Activated T-cell treated with anti-CD3 and anti-CD28 coated beads for 24 hours (primary cell): ENCODE measurements around the gene CTIF.

Source experiments
- DNase-seq: peaks from one replicate; pipeline ENCODE4 v3.0.0-alpha.2; 2020; ENCODE audit warnings: low read depth

CTIF gene

GRCh38 chr18:48821251-48821590, 282.4 kb downstream of the CTIF start:
- DNase-seq = no peak

GRCh38 chr18:48821845-48822244, 283.0 kb downstream of the CTIF start:
- DNase-seq = no peak

GRCh38 chr18:48824231-48824970, 285.6 kb downstream of the CTIF start:
- no peak for DNase-seq

GRCh38 chr18:48825101-48825745, 286.4 kb downstream of the CTIF start:
- no peak for DNase-seq

- DNase-seq = no peak
Observed at GRCh38 chr18:48826271-48826670, 287.4 kb downstream of the CTIF start.

- DNase-seq = no peak
Observed at GRCh38 chr18:48826806-48827205, 288.0 kb downstream of the CTIF start.

GRCh38 chr18:48827291-48828193, 288.7 kb downstream of the CTIF start:
- no peak for DNase-seq

- DNase-seq = no peak
Observed at GRCh38 chr18:48828194-48828545, 289.3 kb downstream of the CTIF start.

GRCh38 chr18:48828691-48829442, 290.0 kb downstream of the CTIF start:
- no peak for DNase-seq

- no peak for DNase-seq
Observed at GRCh38 chr18:48829443-48830149, 290.8 kb downstream of the CTIF start.

- DNase-seq = no peak
Observed at GRCh38 chr18:48831113-48831759, 292.4 kb downstream of the CTIF start.

- no peak for DNase-seq
Observed at GRCh38 chr18:48831802-48832201, 293.0 kb downstream of the CTIF start.

GRCh38 chr18:48832938-48833700, 294.3 kb downstream of the CTIF start:
- DNase-seq = no peak

GRCh38 chr18:48833701-48834412, 295.0 kb downstream of the CTIF start:
- peak; percentile 39 for DNase-seq

- DNase-seq = peak; percentile 65
Observed at GRCh38 chr18:48834413-48835031, 295.7 kb downstream of the CTIF start.

GRCh38 chr18:48835119-48835518, 296.3 kb downstream of the CTIF start:
- no peak for DNase-seq

- DNase-seq = no peak
Observed at GRCh38 chr18:48835745-48836170, 296.9 kb downstream of the CTIF start.

GRCh38 chr18:48836231-48836805, 297.5 kb downstream of the CTIF start:
- DNase-seq = no peak
